DMS 273 (cell line): ENCODE data around the gene OR5B21.

Experiments used
- DNase-seq: peaks from one replicate; lab custom pipeline; 2025; ENCODE audit not compliant: unreplicated experiment; lab: John Stamatoyannopoulos, UW

Gene OR5B21

GRCh38 chr11:58494101-58494500, 13.8 kb downstream of the OR5B21 start:
- DNase-seq, result no peak

GRCh38 chr11:58493676-58494075, 14.2 kb downstream of the OR5B21 start:
- no peak for DNase-seq

- no peak for DNase-seq
Observed at GRCh38 chr11:58490827-58491226, 17.1 kb downstream of the OR5B21 start.

GRCh38 chr11:58487170-58487569, 20.7 kb downstream of the OR5B21 start:
- no peak for DNase-seq

- DNase-seq, result no peak
Observed at GRCh38 chr11:58485961-58486360, 21.9 kb downstream of the OR5B21 start.

- DNase-seq, result no peak
Observed at GRCh38 chr11:58471892-58472291, 36.0 kb downstream of the OR5B21 start.

GRCh38 chr11:58466293-58466692, 41.6 kb downstream of the OR5B21 start:
- no peak for DNase-seq

- no peak for DNase-seq
Observed at GRCh38 chr11:58465690-58466089, 42.2 kb downstream of the OR5B21 start.
